Activated T-cell treated with anti-CD3 and anti-CD28 coated beads for 1 hour (primary cell): Measurements from ENCODE around the gene GADD45G.

Experiments
- DNase-seq: peaks from one replicate; pipeline ENCODE4 v3.0.0-alpha.2; 2020; ENCODE audit warnings: low read depth

The GADD45G gene

GRCh38 chr9:89630508-89630907, 25.7 kb downstream of the GADD45G start:
- no peak for DNase-seq

GRCh38 chr9:89631384-89631783, 26.6 kb downstream of the GADD45G start:
- DNase-seq, result no peak

GRCh38 chr9:89632192-89632733, 27.5 kb downstream of the GADD45G start:
- DNase-seq, result no peak

GRCh38 chr9:89632736-89633135, 27.9 kb downstream of the GADD45G start:
- no peak for DNase-seq

GRCh38 chr9:89633404-89633803, 28.6 kb downstream of the GADD45G start:
- no peak for DNase-seq

GRCh38 chr9:89633920-89634319, 29.1 kb downstream of the GADD45G start:
- DNase-seq, result no peak

GRCh38 chr9:89634995-89635742, 30.4 kb downstream of the GADD45G start:
- DNase-seq, result no peak

GRCh38 chr9:89635816-89636215, 31.0 kb downstream of the GADD45G start:
- no peak for DNase-seq

- no peak for DNase-seq
Measured at GRCh38 chr9:89637787-89638186, 33.0 kb downstream of the GADD45G start.

GRCh38 chr9:89638359-89638758, 33.5 kb downstream of the GADD45G start:
- no peak for DNase-seq

- DNase-seq, result no peak
Measured at GRCh38 chr9:89638893-89639292, 34.1 kb downstream of the GADD45G start.

- DNase-seq, result no peak
Measured at GRCh38 chr9:89639367-89639795, 34.6 kb downstream of the GADD45G start.

- no peak for DNase-seq
Measured at GRCh38 chr9:89639961-89640360, 35.1 kb downstream of the GADD45G start.

GRCh38 chr9:89640361-89640760, 35.5 kb downstream of the GADD45G start:
- no peak for DNase-seq

GRCh38 chr9:89640801-89641200, 36.0 kb downstream of the GADD45G start:
- no peak for DNase-seq

- no peak for DNase-seq
Measured at GRCh38 chr9:89641980-89642379, 37.2 kb downstream of the GADD45G start.

- no peak for DNase-seq
Measured at GRCh38 chr9:89642789-89643188, 38.0 kb downstream of the GADD45G start.

GRCh38 chr9:89646189-89646939, 41.6 kb downstream of the GADD45G start:
- DNase-seq, result no peak

- DNase-seq, result no peak
Measured at GRCh38 chr9:89647366-89648128, 42.7 kb downstream of the GADD45G start.

- no peak for DNase-seq
Measured at GRCh38 chr9:89648247-89649000, 43.6 kb downstream of the GADD45G start.

- no peak for DNase-seq
Measured at GRCh38 chr9:89649039-89649691, 44.4 kb downstream of the GADD45G start.
